ENCODE measurements around the gene ADAM17. TPM values are rescaled to one million over a fixed set of nuclear protein-coding genes. Genes with fewer than 3 reads are reported as not detected.

The ADAM17 gene
- total RNA-seq, 1 donor from 2014 or later, result 61.3 TPM

- H3K4me3 ChIP-seq (ENCODE audit: low read depth, low read length), result no peak overlapping the region
- DNase-seq (ENCODE audit: low read depth), result no peak
- H3K27me3 ChIP-seq (ENCODE audit: control insufficient read depth, insufficient read depth, low read length), result no peaks in the 10 kb centered on the region
- H3K36me3 ChIP-seq (ENCODE audit: control insufficient read depth, insufficient read depth, low read length), result no peaks in the 10 kb centered on the region
- TF ChIP-seq CTCF (IDR thresholded peaks at IDR 0.05; ENCODE audit: insufficient read depth, low read length, poor library complexity, severe bottlenecking), result no peak
These were observed 17.6 kb downstream of the ADAM17 start for GRCh38 chr2:9538000-9538507.

- DNase-seq (ENCODE audit: low read depth), result no peak
- Histone ChIP-seq H3K4me3 (ENCODE audit: low read depth, low read length) (no peak overlapping the region), H3K36me3 (ENCODE audit: control insufficient read depth, insufficient read depth, low read length) (no peaks in the 10 kb centered on the region), H3K27me3 (ENCODE audit: control insufficient read depth, insufficient read depth, low read length) (no peaks in the 10 kb centered on the region)
- no peak for TF ChIP-seq CTCF (IDR thresholded peaks at IDR 0.05; ENCODE audit: insufficient read depth, low read length, poor library complexity, severe bottlenecking)
These were observed 19.1 kb downstream of the ADAM17 start for GRCh38 chr2:9536504-9536903.

- Histone ChIP-seq H3K27me3 (ENCODE audit: control insufficient read depth, insufficient read depth, low read length) (no peaks in the 10 kb centered on the region), H3K36me3 (ENCODE audit: control insufficient read depth, insufficient read depth, low read length) (no peaks in the 10 kb centered on the region), H3K4me3 (ENCODE audit: low read depth, low read length) (no peak overlapping the region)
- TF ChIP-seq CTCF (IDR thresholded peaks at IDR 0.05; ENCODE audit: insufficient read depth, low read length, poor library complexity, severe bottlenecking), result no peak
- no peak for DNase-seq (ENCODE audit: low read depth)
These were observed 20.5 kb downstream of the ADAM17 start for GRCh38 chr2:9535177-9535576.

- no peak for TF ChIP-seq CTCF (IDR thresholded peaks at IDR 0.05; ENCODE audit: insufficient read depth, low read length, poor library complexity, severe bottlenecking)
- Histone ChIP-seq H3K36me3 (ENCODE audit: control insufficient read depth, insufficient read depth, low read length) (no peaks in the 10 kb centered on the region), H3K4me3 (ENCODE audit: low read depth, low read length) (no peak overlapping the region), H3K27me3 (ENCODE audit: control insufficient read depth, insufficient read depth, low read length) (no peaks in the 10 kb centered on the region)
- no peak for DNase-seq (ENCODE audit: low read depth)
These were observed 22.0 kb downstream of the ADAM17 start for GRCh38 chr2:9533663-9534062.

- DNase-seq (ENCODE audit: low read depth), result no peak
- H3K27me3 ChIP-seq (ENCODE audit: control insufficient read depth, insufficient read depth, low read length), result no peaks in the 10 kb centered on the region
- H3K4me3 ChIP-seq (ENCODE audit: low read depth, low read length), result no peak overlapping the region
- no peaks in the 10 kb centered on the region for H3K36me3 ChIP-seq (ENCODE audit: control insufficient read depth, insufficient read depth, low read length)
- TF ChIP-seq CTCF (IDR thresholded peaks at IDR 0.05; ENCODE audit: insufficient read depth, low read length, poor library complexity, severe bottlenecking), result no peak
These were observed 23.2 kb downstream of the ADAM17 start for GRCh38 chr2:9532421-9532820.
